HuH-7 (cell line): ENCODE results near the gene NDEL1.
A peak's percentile ranks its signal among the peaks of the same experiment; 100 is the strongest.
"Not testable (repeated sequence)": the region's sequence is repeated elsewhere in the genome, so short reads cannot be mapped to it uniquely, and the experiment has no call there.

ENCODE experiments used
- DNase-seq: peaks from one replicate; pipeline ENCODE4 v3.0.0; 2011; ENCODE audit warnings: low spot score

Gene NDEL1

GRCh38 chr17:8435245-8436168 lies at the start of gene NDEL1:
TSS of gene NDEL1 (plus strand) at chr17:8435884. CDS start at chr17:8444272, 8,388 bp downstream.
- DNase-seq, result peak; percentile 95

- DNase-seq, result no peak
These were observed 48.8 kb upstream of the NDEL1 start for GRCh38 chr17:8386841-8387240.

DNA sequence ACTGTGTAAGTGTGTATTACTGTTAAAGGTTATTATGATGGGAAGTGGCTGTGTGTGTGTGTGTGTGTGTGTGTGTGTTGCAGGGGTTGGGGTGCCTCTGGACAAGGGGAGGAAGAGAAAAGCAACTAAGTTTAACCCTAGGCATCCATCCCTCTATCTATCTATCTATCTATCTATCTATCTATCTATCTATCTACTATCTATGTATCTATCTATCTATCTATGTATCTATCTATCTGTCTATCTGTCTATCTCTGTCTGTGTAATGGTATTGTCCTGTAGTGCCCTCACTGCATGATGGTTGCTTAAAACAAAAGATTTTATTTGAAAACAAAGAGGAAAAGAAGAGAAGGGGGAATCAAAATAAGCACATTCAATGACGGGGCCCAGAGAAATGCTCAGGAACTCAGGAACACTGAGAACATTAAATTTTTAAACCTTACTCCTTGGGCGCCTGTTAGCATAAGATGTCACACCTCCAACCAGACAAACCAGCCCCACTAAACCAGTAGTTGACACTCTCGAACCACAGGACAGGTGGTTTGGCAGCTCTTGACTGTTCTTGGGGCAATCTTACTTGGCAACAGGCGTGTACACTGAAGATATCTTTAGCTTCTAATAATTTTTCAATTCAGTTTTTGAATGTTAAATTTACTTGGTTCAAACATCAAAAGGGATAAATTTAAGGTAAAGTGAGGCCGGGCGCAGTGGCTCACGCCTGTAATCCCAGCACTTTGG lies 47.6 kb upstream of the NDEL1 start:
- no peak for DNase-seq

DNA sequence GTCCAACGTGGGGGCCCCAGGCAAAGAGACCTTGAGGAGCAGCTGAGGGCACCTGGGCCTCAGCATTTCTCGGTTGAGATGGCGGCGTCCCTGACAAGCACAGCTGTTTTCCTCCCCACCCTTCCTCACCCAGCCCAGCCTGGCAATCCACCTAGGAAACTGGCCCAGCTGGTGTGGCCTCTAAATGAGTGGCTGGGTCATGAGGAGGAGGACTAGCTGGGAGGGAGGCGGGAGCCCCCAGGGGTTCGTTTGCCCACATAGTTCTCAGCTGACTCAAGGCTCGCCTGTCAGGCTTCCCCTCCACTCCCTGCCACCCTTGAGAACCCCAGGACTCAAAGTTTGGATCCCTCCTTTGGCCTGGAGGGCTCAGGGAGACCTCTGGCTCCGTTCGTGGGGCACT lies 44.0 kb upstream of the NDEL1 start:
- DNase-seq, result no peak

- no peak for DNase-seq
These were observed 43.4 kb upstream of the NDEL1 start for GRCh38 chr17:8392274-8392673.

DNA sequence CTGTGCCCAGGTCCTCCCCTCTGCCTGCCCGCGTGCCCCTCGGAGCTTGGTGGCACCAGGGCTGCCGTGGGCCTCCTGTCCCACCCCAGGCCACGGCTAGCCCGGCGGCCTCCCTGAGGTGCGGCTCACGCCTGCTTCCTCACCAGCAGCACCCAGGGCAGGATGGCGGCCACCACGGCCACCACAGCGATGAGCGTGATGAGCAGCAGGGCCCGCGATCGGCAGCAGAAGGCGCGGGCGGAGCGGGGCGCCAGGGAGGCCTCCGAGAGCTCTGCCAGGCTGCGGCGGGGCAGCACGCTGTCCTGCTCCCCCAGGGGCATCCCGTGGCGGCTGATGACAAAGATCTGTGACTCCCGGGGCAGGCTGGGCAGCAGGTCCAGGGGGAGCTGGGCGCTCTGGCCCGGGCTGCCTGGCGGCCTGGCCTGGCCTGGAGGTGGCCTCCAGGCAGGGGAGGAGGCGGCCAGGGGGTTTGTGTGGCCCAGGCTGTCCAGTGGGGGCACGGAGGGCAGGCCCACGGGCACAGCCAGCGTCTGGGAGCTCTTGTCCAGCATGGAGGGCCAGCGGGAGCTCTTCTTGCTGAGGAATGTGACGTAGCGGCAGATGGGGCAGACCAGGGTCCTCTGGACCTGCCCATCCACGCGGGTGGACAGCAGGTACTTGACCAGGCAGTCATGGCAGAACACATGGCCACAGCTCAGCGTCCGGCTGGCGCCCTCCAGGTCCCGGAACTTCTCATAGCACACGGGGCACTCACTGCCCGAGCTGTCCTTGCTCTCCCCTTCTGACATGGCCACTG lies 42.8 kb upstream of the NDEL1 start:
- no peak for DNase-seq

DNA sequence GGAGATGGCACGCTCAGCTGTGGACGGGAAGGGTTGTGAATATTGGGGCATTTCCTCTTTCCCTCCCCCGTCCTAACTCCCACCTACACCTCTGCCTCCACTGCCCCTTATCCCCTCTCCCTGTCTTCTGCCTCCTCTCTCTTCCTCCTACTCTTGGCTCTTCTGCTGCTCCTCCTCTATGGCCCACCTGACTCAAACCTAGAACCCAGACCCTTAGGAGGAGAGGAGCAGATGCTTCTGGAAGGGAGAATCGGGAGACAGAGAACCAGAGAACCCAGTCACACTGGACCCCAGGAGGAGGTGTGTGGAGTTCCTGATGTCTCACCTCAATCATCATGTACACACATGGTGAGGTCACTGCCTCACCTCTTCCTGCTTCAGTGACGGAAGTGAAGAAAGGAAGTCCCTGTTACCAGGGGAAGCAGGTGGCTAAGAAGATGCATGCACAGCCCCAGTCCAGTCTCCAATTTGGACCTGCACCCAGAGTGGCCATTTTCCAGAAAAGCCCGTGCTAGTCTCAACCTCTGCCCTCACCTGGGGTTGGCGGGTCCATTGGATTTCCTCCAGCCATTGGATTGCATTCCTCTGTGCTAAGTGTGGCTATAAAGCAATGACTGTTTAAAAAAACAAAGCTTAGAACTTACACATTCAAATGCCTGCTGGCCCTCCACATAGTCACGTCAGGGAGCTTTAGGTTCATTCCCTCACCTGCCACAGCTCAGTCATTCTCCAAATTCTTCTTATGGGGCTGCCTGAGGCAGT lies 42.0 kb upstream of the NDEL1 start:
- DNase-seq, result no peak

DNA sequence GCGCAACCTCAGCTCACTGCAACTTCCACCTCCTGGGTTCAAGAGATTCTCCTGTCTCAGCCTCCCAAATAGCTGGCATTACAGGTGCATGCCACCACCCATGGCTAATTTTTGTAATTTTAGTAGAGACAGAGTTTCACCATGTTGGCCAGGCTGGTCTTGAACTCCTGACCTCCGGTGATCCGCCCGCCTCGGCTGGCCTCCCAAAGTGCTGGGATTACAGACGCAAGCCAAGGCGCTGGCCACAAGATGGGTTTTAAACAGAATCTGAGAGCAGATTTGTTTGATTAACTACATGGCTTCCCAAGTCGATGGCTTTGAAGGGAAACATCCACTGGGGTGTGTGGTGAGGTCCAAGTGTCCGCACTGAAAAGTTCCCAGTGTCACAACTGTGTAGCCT lies 41.2 kb upstream of the NDEL1 start:
- not testable (repeated sequence) for DNase-seq

DNA sequence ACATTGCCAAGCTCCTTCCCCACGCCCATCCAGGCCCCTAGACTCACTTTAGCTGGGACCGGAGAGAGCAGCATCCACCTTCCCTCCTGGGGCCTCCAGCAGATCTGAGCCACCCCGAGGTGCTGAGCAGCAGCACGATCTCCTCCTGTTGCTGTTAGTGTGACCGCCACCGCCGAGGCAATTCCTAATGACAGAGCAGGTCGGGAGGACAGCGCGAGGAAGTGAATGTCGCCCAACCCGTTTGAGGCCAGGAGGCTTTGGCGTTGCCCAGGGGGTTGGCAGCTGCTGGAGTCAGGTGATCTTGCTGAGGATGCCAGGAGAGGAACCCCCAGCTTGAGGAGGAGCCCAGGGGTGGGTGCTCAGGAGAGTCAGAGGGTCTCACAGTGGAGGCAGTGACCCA lies 38.0 kb upstream of the NDEL1 start, which contains the start of gene RNF222:
Gene RNF222, minus strand, starts transcription at position 192 of the 400 bp plus-strand sequence. CDS start 4,366 bp downstream, outside the sequence.
- DNase-seq, result no peak

DNA sequence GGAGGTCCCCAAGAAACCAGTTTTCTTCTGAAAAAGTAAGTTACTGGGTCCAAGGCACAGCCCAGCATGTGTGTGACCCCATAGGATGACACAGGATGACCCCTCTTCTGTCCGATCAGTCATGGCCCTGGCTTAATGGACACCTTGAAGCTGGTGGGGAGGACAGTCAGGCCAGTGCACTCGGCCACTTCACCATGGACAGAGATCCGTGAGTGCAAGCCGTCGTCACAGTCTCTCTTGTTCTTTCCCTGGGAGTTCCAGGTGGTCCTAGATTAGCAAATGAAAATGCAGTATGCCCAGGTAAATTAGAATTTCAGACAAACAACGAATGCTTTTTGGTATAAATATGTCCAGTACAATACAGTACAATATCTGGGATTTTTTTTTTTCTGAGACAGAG lies 36.7 kb upstream of the NDEL1 start:
- DNase-seq, result no peak

DNA sequence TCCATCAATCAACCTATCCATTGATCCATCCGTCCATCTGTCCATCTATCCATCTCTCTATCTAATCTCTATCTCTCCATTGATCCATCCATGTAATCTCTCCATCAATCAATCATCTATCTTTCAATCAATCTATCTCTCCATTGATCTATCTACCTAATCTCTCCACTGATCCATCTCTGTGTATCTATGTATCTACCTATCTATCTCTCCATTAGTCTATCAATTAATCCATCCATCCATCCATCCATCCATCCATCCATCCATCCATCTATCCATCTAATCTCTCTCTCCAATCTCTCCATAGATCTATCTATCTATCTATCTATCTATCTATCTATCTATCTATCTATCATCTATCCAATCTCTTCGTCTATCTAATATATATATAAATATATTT lies 34.6 kb upstream of the NDEL1 start:
- no peak for DNase-seq

GRCh38 chr17:8402921-8403536 lies 32.7 kb upstream of the NDEL1 start:
- no peak for DNase-seq

DNA sequence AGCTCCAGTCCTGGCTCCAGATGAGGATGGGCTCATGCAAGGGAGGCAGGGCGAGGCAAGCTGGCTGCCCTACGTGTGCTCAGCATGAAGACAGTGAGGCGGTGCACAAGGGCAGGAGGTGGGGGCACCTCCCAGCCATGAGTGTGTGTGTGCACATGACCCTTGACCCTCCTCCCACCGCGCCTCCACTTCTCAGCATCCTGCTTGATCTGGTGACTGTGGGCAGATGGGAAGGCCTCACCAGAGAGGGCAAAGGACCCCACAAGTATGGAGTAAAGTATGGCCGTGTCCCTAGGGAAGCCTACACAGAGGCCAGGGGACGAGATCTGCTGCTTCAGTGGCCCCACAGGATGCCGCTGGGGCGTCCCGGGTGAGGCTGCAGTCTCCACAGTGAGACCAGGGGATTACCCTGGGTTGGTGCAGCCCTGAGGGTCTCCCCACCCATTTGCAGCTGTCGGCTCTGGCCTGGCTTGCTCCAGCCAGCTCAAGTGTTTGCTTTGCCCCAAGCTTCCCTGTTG lies 30.1 kb upstream of the NDEL1 start:
- no peak for DNase-seq

DNA sequence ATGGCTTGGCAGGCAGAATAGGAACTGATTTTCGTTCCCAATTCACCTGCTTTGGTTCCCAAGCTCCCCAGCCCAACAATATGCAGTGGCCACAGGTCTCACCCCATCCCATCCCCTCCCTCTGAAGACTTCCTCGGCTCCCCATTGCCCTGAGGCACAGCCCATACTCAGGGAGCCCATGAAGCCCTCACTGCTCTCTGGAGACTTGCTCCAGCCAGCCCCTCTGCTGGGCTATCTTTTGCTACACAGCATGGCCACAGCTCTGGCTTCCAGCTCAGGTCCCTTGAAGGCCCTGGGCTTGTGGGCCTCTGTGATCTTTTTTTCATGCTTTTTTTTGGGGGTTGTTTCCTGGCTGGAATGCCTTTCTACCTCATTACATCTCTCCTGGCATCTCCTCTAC lies 29.5 kb upstream of the NDEL1 start:
- DNase-seq, result no peak

- DNase-seq, result no peak
These were observed 27.3 kb upstream of the NDEL1 start for GRCh38 chr17:8408371-8408770.

DNA sequence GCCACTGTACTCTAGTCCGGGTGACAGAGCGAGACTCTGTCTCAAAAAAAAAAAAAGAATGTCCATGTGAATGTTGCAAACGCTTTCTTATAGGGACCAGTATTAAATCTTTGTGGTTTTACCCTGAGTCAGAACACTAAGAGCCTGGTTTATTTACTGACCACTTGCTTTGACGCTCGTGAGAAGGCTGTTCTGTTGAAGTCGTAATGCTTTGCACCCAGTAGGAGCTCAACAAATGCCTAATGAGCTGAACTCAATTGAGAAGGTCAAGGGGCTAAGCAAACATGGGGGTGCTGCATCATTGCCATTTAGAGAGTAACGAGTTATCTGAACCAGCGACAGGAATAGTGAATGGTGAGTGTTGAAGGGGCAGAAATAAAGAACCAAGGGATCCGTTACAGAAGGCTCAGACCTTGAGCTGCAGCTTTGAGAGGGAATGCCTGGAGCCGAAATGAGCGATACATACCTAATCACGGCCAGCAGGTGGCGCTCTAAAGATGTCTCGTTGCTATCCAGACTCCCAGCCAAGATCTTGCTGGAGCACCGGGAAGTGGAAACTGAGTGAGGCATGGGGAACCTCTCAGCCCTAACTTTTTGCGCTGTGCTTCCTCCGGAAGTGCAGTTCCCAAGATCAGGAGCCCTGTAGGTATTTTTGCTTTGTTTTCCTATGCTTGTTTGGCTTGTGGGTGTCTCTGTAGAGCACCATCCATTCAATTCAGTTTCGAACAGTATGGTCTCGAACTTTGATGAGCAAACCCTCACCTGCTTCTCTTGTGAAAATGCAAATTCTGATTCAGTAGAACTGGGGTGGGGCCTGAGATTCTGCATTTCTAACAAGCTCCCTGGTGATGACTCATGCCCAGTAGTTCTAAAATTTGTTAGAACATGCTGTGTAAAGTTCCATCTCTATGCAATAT lies 25.5 kb upstream of the NDEL1 start:
- DNase-seq, result peak; percentile 66

DNA sequence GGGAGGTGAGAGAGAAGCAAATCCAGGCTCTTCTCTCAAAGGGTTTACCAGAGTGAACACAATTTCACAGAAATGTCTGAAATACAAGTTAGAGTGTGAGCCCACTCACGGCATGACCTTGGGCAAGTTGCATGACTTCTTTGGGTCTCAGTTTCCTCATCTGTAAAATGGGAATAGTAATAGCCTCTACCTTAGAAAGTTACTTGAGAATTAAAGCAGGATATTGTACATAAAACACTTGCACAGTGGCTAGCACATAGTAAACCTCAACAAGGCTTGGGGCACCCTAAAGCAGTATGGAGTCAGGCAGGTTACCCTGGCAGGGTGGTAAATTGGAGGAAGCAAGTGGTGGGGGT lies 24.8 kb upstream of the NDEL1 start:
- DNase-seq, result no peak

DNA sequence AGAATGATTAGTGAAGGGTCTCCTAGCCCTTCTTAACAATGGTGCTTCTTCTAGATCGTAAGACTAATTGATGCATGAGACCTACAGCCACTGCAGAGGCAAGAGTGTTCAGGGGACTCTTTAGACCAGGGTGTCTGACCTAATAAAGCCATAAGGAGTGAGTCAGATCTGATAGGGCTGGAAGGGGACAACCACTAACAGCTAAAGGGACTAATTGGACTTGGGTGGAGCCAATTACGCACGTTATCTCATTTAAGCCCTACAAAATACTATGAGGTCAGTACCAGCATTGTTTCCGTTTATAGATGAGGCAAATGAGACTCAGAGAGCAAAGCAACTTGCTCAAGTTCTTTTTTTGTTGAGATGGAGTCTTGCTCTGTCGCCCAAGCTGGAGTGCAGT lies 23.6 kb upstream of the NDEL1 start:
- DNase-seq, result no peak

GRCh38 chr17:8413328-8413727 lies 22.4 kb upstream of the NDEL1 start:
- DNase-seq, result no peak

GRCh38 chr17:8413938-8414337 lies 21.7 kb upstream of the NDEL1 start:
- no peak for DNase-seq
